HuH-7 (cell line): ENCODE measurements around the gene ASB2.

Source experiments
- DNase-seq: peaks from one replicate; pipeline ENCODE4 v3.0.0; 2011; ENCODE audit warnings: low spot score

Gene ASB2

DNA sequence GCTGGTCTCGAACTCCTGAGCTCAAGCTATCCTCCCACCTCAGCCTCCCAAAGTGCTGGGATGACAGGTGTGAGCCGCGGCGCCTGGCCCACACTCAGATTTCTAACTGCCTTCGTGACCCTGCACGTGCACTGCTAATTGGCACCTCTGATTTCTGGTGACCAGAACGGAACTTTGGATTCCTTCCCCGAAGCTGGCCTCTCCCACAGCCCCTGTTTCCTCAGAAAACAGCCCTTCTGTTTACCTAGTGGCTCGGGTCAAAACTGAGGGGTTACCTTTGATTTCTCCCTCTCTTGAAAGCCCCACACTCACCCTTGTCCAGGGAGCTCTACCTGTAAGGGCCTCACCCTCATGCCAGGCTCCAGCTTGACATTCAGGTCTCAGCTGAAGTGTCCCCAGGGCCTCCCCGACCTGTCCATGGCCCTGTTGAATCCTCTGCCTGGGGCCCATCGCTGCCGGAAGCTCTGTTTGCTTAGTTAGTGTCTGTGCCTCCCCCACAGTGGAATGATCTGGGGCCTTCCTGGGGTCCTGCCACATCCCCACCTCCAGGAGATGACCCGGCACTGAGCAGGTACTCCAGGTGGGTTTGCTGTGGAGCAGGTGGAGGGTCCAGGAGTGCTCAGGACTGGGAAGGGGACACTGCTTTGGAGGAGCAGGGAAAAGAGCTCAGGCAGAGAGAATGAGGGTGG lies 73.6 kb downstream of the ASB2 start:
- no peak for DNase-seq

DNA sequence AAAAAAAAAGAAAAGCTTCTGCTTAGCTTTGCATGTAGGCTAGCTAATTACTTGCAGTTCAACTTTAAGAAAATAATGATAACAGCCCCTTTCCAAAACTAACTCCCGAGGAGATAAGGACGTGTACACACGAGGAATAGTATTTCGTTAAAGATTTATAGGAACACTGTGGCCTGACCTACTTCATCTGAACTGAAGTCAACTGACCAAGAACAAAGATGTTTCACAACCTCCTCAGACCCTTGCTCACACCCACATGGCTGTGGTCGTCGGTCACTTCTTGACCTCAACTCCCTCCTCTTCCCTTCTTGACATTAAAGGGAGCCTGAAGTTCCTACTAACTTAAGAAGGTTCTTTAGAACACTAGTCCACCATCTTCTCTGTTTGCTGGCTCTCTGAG lies 74.6 kb downstream of the ASB2 start:
- no peak for DNase-seq

DNA sequence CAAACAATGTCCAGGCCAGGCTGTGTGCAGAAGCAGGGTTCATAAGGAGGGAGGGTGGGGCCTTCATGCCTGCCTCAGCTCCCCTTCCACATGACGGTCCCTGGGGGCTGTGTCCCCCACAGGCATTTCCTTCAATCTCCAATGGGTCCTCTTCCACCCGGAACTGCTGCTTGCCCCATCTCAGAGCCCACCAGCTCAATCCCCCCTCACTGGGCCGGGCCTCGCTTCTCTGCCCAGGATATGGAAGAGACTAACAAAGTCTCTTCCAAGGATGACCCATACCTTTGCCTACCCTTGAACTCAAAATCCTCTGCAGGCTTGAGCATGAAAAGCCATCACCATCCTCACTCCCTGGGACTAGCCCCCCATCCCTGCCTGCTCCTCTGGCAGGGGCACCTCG lies 77.6 kb downstream of the ASB2 start:
- no peak for DNase-seq

DNA sequence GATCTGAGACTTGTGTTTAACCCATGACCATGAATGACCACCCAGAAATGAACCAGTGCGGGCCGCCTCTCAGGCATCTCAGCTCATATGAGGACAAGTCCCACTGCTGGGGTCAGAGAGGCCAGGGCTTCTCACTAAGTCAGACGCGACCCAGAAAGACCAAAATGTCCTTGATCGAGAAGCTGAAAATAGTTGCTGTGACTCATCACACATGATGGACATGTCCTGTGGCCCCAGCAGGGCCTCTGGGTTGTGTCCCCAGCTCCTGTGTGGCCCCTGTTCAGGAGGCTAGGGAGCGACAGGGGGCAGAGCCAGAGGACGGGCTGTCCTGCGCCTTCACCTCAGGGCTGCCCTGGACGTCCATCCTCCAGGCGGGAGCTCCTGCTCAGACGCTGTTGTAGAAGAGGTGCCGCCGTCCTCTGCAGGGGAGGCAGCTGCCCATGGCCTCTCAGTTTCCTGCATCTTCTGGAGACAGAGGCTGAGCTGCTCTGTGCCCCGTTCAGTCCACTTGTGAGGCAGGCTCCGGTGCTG lies 78.2 kb downstream of the ASB2 start:
- no peak for DNase-seq

DNA sequence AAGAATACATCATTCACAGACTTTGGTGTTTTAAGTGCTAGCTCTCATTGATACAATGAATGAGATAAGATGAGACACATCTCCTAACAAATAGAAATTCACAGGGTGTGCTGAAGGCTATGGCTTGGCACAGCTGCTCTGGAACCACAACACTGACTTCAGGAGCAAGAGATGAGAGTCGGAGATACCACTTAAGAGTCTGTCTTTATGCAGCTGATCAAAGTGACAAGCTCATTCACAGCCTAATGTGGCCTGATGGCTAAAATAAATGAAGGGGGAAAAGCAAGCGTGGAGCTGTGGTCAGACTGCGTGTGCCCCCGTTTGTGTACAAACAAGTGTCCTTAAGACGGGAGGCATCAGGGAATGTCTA lies 78.9 kb downstream of the ASB2 start:
- DNase-seq, result no peak

DNA sequence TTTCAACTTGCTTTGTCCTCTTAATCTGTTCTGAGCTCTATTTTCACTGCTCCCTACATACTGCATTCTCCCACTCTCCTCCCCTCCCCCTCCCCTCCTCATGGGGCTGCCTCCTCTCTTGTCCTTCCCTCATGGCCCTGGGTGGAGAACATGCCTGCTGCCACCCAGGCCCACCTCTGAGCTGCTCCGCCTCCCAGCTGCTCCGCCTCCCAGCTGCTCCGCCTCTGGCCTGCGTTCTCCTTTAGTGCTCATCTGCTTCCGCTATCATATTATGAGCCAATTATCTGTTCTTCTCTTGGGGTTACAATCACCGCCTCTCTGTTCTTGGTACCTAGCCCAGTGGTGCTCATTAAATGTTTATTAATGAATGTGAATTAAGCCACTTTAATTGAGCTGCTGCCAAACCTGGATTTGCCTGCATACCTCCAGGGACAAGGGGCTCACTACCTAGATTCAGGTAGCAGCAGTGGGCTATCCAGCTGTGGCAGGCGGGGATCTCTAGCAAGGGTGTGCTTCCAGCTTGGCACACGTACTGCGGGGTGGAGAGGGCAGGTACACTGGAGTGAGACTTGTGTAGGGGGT lies 81.3 kb downstream of the ASB2 start:
- no peak for DNase-seq

DNA sequence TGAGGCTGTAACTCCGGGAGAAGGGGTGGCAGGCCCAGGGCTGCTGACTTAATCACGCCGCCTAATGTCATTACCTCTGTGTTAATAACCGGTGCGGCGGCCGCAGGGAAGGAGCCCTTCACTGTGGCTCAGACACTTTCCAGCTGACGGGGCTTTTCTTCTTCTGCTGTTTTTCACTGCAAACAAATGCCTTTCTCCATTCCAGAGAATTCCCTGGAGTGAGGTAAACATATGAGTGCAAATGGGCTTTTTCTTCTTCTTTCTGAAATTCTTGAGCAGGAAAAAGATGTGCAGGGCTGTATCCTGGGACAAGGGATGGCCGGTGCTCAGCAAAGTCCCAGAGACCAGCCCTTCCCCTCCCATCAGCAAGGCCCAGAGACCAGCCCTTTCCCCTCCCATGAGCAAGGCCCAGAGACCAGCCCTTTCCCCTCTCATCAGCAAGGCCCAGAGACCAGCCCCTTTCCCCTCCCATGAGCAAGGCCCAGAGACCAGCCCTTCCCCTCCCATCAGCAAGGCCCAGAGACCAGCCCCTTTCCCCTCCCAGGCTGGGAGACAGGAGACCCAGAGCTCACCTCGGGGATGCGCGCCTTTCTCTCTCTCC lies 82.6 kb downstream of the ASB2 start:
- no peak for DNase-seq

DNA sequence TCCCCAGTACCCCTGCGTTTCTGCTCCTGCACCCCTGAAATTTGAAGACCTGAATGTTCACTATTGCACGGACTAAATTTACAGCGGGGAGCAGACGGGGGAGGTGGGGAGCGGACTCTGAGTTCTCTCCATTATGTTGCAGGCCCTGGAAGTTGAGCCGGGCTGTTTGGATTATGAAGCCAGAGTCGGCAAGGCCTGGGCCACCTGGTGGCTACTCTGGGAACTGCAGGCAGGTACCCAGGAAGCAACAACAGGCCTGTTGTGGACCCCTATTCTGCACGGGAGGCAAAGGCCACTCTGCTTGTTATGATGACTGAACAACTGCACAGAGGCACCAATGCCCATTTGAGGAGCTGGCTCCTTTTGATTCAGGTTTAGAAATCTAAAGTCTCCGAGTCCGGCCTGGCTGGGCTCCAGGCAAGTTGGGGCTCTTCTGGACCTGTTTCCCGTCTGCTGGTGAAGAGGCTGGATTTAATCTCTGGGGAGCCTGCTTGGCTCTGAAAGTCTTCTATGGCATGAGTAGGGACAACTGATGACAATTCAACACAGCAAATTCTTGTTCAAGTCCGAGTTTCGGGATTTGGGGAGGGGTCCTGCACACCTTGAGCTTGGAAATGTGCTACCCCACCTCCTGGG lies 83.3 kb downstream of the ASB2 start:
- DNase-seq, result peak; percentile 66

DNA sequence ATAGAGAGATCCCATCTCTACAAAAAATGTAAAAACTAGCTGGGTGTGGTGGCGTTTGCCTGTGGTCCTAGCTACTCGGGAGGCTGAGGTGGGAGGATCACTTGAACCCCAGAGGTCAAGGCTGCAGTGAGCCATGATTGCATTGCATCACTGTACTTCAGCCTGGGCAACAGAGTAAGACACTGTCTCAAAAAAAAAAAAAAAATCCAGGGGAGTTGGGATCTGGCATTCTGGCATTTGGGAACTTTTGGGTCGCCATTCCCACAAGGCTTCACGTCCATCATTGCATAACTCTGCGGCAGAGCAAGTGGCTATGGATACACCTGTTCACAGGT lies 83.9 kb downstream of the ASB2 start:
- no peak for DNase-seq

DNA sequence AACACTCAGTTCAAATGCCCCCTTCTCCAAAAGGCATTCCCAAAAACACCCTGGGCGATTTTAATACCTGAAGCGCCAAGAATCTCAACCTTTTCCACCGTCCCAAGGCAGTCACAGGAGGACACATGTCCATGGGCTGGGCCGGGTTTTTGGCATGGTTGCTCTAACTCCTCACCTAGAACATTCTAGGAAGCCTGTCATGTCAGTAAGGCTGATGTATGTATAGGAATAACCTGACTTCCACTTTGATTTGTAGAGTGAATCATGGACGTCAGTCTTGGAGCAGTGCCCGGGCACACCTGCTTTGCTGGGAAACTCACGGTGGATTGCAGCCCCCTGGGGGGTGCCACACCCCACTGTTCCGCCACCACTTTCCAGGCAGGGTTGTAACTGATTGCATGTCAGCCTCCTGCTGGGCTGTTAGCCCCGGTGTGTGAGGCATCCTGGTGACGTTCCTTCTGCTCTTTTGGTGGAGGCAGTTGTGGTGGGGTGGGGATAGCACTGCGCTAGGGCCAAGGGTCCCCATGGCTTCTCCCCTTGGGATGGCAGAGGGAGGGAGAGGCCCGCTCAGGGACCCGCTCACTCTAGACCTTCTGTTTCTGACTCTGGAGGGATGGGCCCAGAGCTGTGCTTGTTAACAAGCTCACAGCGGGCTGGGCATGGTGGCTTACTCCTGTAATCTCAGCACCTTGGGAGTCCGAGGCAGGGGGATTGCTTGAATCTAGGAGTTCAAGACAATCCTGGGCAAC lies 84.4 kb downstream of the ASB2 start:
- no peak for DNase-seq

DNA sequence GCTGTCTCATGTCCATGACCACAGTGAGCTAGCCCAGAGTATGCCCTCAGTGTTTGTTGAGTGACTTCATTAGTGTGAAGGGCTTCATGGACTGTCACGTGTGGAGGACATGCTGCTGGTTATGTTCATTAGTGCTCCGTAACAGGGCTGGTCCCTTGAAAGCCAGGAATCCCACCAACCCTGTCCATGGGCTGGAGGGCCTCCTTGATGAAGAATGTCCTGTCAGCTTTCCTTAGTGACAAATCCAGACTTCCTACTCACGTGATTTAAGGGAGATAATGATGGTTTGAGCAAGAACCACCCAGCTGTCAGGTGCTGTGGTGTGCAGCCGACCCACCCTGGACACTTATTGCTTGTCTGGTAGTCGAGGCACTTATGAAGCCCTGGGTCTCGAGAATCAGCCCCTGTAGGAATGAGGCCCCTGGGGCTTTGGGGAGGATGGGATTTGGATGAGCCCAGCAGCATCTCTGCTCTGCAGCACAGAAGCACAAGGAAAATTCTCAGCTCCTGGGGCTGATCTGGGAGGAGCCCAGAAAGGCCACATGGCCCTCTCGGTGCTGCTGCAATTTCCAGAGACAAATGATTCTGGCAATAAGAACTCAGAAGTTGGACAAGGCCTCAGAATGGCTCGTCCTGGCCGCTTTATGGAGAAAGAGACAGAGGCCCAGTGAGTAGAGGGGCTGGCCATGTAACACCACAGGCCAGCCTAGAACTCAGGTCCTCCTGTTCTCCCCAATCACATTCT lies 86.5 kb downstream of the ASB2 start:
- DNase-seq, result no peak

DNA sequence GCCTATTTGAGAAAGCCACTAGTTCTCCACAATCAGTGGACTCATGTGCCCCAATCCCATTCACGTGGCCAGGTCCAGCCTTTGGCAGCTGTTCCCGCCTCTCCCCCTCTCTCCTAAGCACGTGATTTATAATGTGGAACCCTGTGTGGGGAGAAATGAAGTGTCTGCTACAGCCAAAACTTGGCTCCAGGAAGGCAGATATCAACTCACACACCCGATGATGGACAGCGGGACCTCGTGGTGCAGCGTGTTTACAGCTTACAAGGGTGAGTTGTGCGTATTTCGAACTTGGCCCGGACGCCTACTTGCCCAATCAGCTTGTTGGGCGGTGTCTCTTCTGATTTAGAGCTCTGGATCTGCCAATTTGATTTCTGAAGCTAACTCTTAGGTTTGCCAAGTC lies 87.4 kb downstream of the ASB2 start:
- DNase-seq, result no peak

DNA sequence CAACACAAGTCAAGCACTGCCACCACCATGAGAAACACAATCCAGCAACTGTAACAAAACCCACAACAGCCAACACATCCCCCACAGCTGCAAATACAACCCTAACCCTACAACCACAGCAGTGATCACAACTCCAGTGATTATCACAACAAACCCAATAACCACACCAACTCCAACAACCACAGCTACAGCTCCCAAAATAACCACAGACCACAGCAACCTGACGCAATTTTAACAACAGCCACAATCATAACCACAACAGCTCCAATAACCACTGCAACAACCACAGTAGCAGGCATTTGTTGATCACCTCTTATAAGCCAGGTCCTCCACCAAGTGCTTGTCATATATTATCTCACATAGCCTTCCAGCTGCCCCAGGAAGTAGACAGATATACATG lies 91.4 kb downstream of the ASB2 start:
- no peak for DNase-seq
